GM12891 (cell line): Measurements from ENCODE around the gene PSRC1.

Experiments
- POLR2A ChIP-seq: IDR thresholded peaks from 2 replicates; pipeline ENCODE4 v1.6.1; 2011; ENCODE audit warnings: low read depth, low read length, control low read depth
- POLR2AphosphoS5 ChIP-seq: IDR thresholded peaks from 2 replicates; pipeline ENCODE4 v1.6.1; 2011; ENCODE audit warnings: low read depth, low read length, control low read depth
- POU2F2 ChIP-seq: IDR thresholded peaks from 2 replicates; pipeline ENCODE4 v1.6.1; 2011; ENCODE audit warnings: low read depth, mild to moderate bottlenecking, control low read depth, low read length, moderate library complexity
- SPI1 ChIP-seq: IDR thresholded peaks from 2 replicates; pipeline ENCODE4 v1.6.1; 2011; ENCODE audit warnings: low read depth, low read length, control low read depth
- TAF1 ChIP-seq: IDR thresholded peaks from 2 replicates; pipeline ENCODE4 v1.6.1; 2011; ENCODE audit warnings: low read depth, low read length, control low read depth

GRCh38 chr1:109309347-109309746 is 26.4 kb upstream of the PSRC1 start:
- TF ChIP-seq POLR2A (no peak), POLR2AphosphoS5 (no peak), SPI1 (no peak), TAF1 (no peak), POU2F2 (no peak)
